Measurements from ENCODE around the gene SLC27A6. TPM values are rescaled to one million over a fixed set of nuclear protein-coding genes. Genes with fewer than 3 reads are reported as not detected.
A peak's percentile ranks its signal among the peaks of the same experiment; 100 is the strongest.

SLC27A6 gene
- total and polyA plus RNA-seq, 4 donors, result 0.06 to 3.4 (median 0.61) TPM

DNA sequence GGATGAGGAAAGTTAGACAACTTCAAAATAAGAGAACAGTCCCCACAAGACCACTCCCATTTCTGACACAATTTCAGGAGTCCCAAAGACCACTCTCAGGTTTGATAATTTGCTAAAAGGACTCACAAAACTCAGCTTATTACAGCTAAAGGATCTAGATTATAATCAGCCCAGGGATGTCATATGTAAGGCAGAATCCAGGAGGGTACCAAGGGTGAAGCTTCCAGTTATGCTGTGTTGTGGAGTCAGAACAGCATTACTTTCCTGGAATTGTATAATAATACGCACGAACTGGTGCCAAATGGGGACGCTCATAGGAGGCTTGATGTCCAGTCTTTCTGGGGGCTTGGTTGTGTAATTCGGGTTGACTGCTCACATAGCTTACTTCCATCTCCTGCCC, 55.4 kb downstream of the SLC27A6 start:
- DNase-seq, result no peak
- Histone ChIP-seq H3K27me3 (ENCODE audit: control insufficient read depth in 3 of 3, insufficient read depth in 3 of 3, low read length in 2 of 3) (no peaks in the 10 kb centered on the region), H3K27ac (ENCODE audit: low read depth in 1 of 2, low read length in 1 of 2) (no peak overlapping the region), H3K9ac (ENCODE audit: insufficient read depth in 1 of 2, low read length in 2 of 2) (no peak overlapping the region), H3K4me1 (ENCODE audit: control insufficient read depth in 5 of 5, insufficient read depth in 5 of 5, low read length in 5 of 5) (peaks cover 0 to 5% (median 0%) of the 10 kb centered on the region in 5 donors), H3K4me3 (no peak overlapping the region), H3K36me3 (ENCODE audit: control insufficient read depth in 4 of 4, insufficient read depth in 4 of 4, low read length in 4 of 4) (no peaks in the 10 kb centered on the region), H3K9me3 (ENCODE audit: control insufficient read depth in 4 of 4, insufficient read depth in 3 of 4, low read length in 3 of 4) (no peaks in the 10 kb centered on the region)
- no peak for TF ChIP-seq CTCF (IDR thresholded peaks at IDR 0.05; ENCODE audit: control extremely low read depth, extremely low read depth)
- no peak for ATAC-seq (ENCODE audit: insufficient read depth, low FRiP score)
- 91 to 92% methylated on average over 4 of the region's 4 CpGs for WGBS, 2 donors

DNA sequence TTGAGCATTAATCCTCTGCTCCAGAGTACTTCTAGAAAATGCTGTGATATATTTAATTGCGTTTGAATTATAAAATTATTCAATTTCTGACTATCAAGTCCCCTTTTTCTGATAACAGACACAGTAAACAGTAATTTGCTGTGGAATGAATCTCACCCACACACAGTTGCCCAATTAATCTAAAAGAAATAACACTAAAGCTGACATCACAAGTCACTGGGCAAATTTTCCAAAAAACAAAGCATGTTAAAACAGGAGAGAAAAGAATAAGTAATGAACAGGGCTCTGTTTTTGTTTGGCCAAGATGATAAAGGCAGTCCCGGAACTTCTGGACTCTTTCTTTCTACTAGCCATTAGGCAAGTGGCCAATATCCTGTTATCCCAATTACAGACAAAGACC, 56.5 kb downstream of the SLC27A6 start:
- no peak for ATAC-seq (ENCODE audit: insufficient read depth, low FRiP score)
- Histone ChIP-seq H3K4me1 (ENCODE audit: control insufficient read depth in 5 of 5, insufficient read depth in 5 of 5, low read length in 5 of 5) (peaks cover 0 to 5% (median 0%) of the 10 kb centered on the region in 5 donors), H3K9me3 (ENCODE audit: control insufficient read depth in 4 of 4, insufficient read depth in 3 of 4, low read length in 3 of 4) (no peaks in the 10 kb centered on the region), H3K36me3 (ENCODE audit: control insufficient read depth in 4 of 4, insufficient read depth in 4 of 4, low read length in 4 of 4) (no peaks in the 10 kb centered on the region), H3K9ac (ENCODE audit: insufficient read depth in 1 of 2, low read length in 2 of 2) (no peak overlapping the region), H3K4me3 (no peak overlapping the region), H3K27me3 (ENCODE audit: control insufficient read depth in 3 of 3, insufficient read depth in 3 of 3, low read length in 2 of 3) (no peaks in the 10 kb centered on the region), H3K27ac (ENCODE audit: low read depth in 1 of 2, low read length in 1 of 2) (no peak overlapping the region)
- TF ChIP-seq CTCF (IDR thresholded peaks at IDR 0.05; ENCODE audit: control extremely low read depth, extremely low read depth), result no peak
- WGBS, 2 donors, result 65 to 81% methylated on average over 2 of the region's 2 CpGs
- peak in 2 of 3 donors; percentile 12 to 35 for DNase-seq

DNA sequence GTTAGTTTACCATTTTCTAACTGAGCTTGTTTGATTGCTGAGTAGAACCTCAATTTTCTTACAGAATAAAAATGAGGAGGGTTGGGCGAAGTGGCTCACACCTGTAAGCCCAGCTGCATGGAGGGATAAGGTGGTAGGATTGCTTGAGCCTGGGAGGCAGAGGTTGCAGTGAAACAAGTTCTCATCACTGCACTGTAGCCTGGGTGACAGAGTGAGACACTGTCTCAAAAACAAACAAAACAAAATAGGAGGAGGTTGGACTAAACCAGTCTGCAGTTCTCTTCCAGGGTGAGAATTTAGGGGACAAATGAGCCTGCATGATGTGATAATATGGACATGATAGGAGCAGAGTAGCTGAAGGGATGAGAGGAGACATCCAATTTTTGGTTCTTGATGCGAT, 57.3 kb downstream of the SLC27A6 start:
- no peak for ATAC-seq (ENCODE audit: insufficient read depth, low FRiP score)
- no peaks in the 10 kb centered on the region for H3K36me3 ChIP-seq (ENCODE audit: control insufficient read depth in 4 of 4, insufficient read depth in 4 of 4, low read length in 4 of 4)

More for the DNA sequence above, 57.3 kb downstream of the SLC27A6 start:
- no peaks in the 10 kb centered on the region for H3K27me3 ChIP-seq (ENCODE audit: control insufficient read depth in 3 of 3, insufficient read depth in 3 of 3, low read length in 2 of 3)
- peaks cover 0 to 5% (median 0%) of the 10 kb centered on the region in 5 donors for H3K4me1 ChIP-seq (ENCODE audit: control insufficient read depth in 5 of 5, insufficient read depth in 5 of 5, low read length in 5 of 5)
- TF ChIP-seq CTCF (IDR thresholded peaks at IDR 0.05; ENCODE audit: control extremely low read depth, extremely low read depth), result no peak
- no peaks in the 10 kb centered on the region for H3K9me3 ChIP-seq (ENCODE audit: control insufficient read depth in 4 of 4, insufficient read depth in 3 of 4, low read length in 3 of 4)
- no peak overlapping the region for H3K27ac ChIP-seq (ENCODE audit: low read depth in 1 of 2, low read length in 1 of 2)
- 83 to 90% methylated on average over 2 of the region's 2 CpGs for WGBS, 2 donors
- H3K4me3 ChIP-seq, result no peak overlapping the region
- no peak for DNase-seq
- H3K9ac ChIP-seq (ENCODE audit: insufficient read depth in 1 of 2, low read length in 2 of 2), result no peak overlapping the region
